Caco-2 (cell line): ENCODE measurements around the gene GPR12. TPM values are rescaled to one million over a fixed set of nuclear protein-coding genes. Genes with fewer than 3 reads are reported as not detected.

ENCODE experiments used
- BruUV-seq: library from RNA; stranded (reverse); fragments of 400-500 nt; replicated peaks from 2 replicates; lab custom pipeline; 2021; lab: Mats Ljungman, UMichigan
- CTCF ChIA-PET: fragments of 300-600 bp; sonication (Branson Sonifier 250); formaldehyde crosslinking; loops from one replicate; lab custom pipeline; 2022; ENCODE audit warnings: antibody characterized with exemption; lab: Charles Lee
- POLR2A ChIA-PET: fragments of 300-600 bp; sonication (Branson Sonifier 250); formaldehyde crosslinking; loops from one replicate; lab custom pipeline; 2022; ENCODE audit warnings: antibody characterized with exemption; lab: Charles Lee
- DNase-seq, 2 experiments: peaks; one replicate each; pipeline versions ENCODE4 v3.0.0 to v3.0.0-alpha.2; 2020 to 2022
- H3K27me3 ChIP-seq: replicated peaks from 2 replicates; pipeline ENCODE4 v1.6.0; 2011; ENCODE audit warnings: low read length; ENCODE audit not compliant: control insufficient read depth, insufficient read depth
- H3K36me3 ChIP-seq: 2 replicates; pipeline ENCODE4 v1.5.1; 2011; ENCODE audit warnings: low read length; ENCODE audit not compliant: control insufficient read depth, insufficient read depth
- H3K4me1 ChIP-seq: fragments of 250-450 bp; sonication (Bioruptor Pico); 2 replicates; pipeline ENCODE4 v1.5.1; 2020; ENCODE audit warnings: mild to moderate bottlenecking
- H3K4me3 ChIP-seq: 2 replicates; pipeline ENCODE4 v1.5.1; 2011; ENCODE audit warnings: low read depth, mild to moderate bottlenecking, control low read depth, low read length
- H3K9me3 ChIP-seq: fragments of 250-450 bp; sonication (Bioruptor Pico); 2 replicates; pipeline ENCODE4 v1.5.1; 2020; ENCODE audit warnings: mild to moderate bottlenecking, moderate library complexity
- H3K27ac Mint-ChIP-seq: one replicate; pipeline ENCODE4 v1.8.0; 2022; ENCODE audit warnings: mixed read lengths; ENCODE audit not compliant: unreplicated experiment
- H3K27me3 Mint-ChIP-seq: one replicate; pipeline ENCODE4 v1.8.0; 2022; ENCODE audit warnings: mixed read lengths; ENCODE audit not compliant: insufficient read depth, unreplicated experiment
- H3K36me3 Mint-ChIP-seq: one replicate; pipeline ENCODE4 v1.8.0; 2022; ENCODE audit warnings: mild to moderate bottlenecking, mixed read lengths; ENCODE audit not compliant: insufficient read depth, unreplicated experiment
- H3K4me1 Mint-ChIP-seq: one replicate; pipeline ENCODE4 v1.8.0; 2022; ENCODE audit warnings: low read depth, mixed read lengths; ENCODE audit not compliant: unreplicated experiment
- H3K4me3 Mint-ChIP-seq: one replicate; pipeline ENCODE4 v1.8.0; 2022; ENCODE audit warnings: mild to moderate bottlenecking, moderate library complexity, mixed read lengths; ENCODE audit not compliant: unreplicated experiment
- H3K9me3 Mint-ChIP-seq: one replicate; pipeline ENCODE4 v1.8.0; 2022; ENCODE audit warnings: mixed read lengths; ENCODE audit not compliant: unreplicated experiment
- intact Hi-C: fragments of 100-400 bp; cut with micrococcal nuclease; formaldehyde crosslinking; loops from one replicate; pipeline ENCODE4 v1.10.0; 2022; ENCODE audit not compliant: unreplicated experiment
- total RNA-seq: library from RNA; stranded (reverse); gene quantifications from 2 replicates; pipeline ENCODE4 v1.2.3, GENCODE V29; 2022
- TF ChIP-seq, protein P1 (sequence below), 2 experiments: fragments of 200-600 bp in 1 of 2; IDR thresholded peaks; 1 replicate in 1 of 2; 2 replicates in 1 of 2; pipeline versions ENCODE4 v1.5.1 to v1.8.0; 2011 to 2022; ENCODE audit warnings: antibody characterized with exemption in 1 of 2, control low read depth in 1 of 2, inconsistent platforms in 1 of 2, low read depth in 1 of 2, low read length in 1 of 2, mild to moderate bottlenecking in 1 of 2, moderate library complexity in 1 of 2; ENCODE audit not compliant: insufficient read depth in 1 of 2, severe bottlenecking in 1 of 2, unreplicated experiment in 1 of 2

GPR12 gene
- total RNA-seq, 1 experiment from 2014 or later = not detected

DNA sequence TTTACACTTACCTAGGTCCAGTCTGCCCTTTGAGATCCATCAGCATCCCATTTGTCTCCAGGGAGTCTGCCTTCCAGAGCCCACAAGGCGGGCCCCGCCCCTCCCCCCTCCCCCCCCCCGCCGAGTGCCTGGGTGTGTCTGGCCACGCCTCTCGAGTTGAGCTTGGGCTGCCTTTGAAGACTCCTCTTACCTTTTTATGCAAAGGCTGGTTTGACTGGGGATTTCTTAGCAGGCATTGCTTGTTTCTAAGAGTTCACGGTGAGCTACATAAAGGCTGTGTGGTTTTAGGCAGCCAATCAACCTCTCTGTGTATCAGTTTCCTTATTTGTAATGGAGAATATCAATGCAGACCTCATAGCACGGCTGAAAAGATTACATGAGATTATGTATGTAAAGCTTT is 11.3 kb downstream of the GPR12 start:
- no peaks in the 10 kb centered on the region for H3K4me1 Mint-ChIP-seq
- POLR2A ChIA-PET = interaction anchor here (0.6 kb wide), 1 partner anchor 14 kb away, joined by 6 read pairs; no protein-coding TSS in a partner anchor

GRCh38 chr13:26747706-26748105 is 12.9 kb downstream of the GPR12 start:
- TF ChIP-seq, protein P1, sequence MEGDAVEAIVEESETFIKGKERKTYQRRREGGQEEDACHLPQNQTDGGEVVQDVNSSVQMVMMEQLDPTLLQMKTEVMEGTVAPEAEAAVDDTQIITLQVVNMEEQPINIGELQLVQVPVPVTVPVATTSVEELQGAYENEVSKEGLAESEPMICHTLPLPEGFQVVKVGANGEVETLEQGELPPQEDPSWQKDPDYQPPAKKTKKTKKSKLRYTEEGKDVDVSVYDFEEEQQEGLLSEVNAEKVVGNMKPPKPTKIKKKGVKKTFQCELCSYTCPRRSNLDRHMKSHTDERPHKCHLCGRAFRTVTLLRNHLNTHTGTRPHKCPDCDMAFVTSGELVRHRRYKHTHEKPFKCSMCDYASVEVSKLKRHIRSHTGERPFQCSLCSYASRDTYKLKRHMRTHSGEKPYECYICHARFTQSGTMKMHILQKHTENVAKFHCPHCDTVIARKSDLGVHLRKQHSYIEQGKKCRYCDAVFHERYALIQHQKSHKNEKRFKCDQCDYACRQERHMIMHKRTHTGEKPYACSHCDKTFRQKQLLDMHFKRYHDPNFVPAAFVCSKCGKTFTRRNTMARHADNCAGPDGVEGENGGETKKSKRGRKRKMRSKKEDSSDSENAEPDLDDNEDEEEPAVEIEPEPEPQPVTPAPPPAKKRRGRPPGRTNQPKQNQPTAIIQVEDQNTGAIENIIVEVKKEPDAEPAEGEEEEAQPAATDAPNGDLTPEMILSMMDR (IDR thresholded peaks at IDR 0.05; ENCODE audit: insufficient read depth in 1 of 2, low read depth in 1 of 2, low read length in 1 of 2, severe bottlenecking in 1 of 2, unreplicated experiment in 1 of 2) = no peak
- DNase-seq = no peak
- no peak overlapping the region for H3K4me3 ChIP-seq
- POLR2A ChIA-PET = no interaction called here
- no peaks in the 10 kb centered on the region; the same call in none of the 2 replicates for H3K27me3 ChIP-seq
- H3K4me1 ChIP-seq = no peaks in the 10 kb centered on the region
- Mint-ChIP-seq H3K4me1 (no peaks in the 10 kb centered on the region), H3K27me3 (peaks cover 20% of the 10 kb centered on the region), H3K4me3 (no peak overlapping the region), H3K36me3 (no peaks in the 10 kb centered on the region), H3K27ac (no peak overlapping the region), H3K9me3 (no peaks in the 10 kb centered on the region)
- no peaks in the 10 kb centered on the region for H3K36me3 ChIP-seq
- CTCF ChIA-PET = no interaction called here
- BruUV-seq = no TSS peak
- no peaks in the 10 kb centered on the region for H3K9me3 ChIP-seq
- intact Hi-C loops = no loop called here

More for the DNA sequence above, 11.3 kb downstream of the GPR12 start:
- no peaks in the 10 kb centered on the region; the same call in 1 of the 2 replicates for H3K27me3 ChIP-seq
- no peaks in the 10 kb centered on the region for H3K36me3 ChIP-seq
- Mint-ChIP-seq H3K27ac (no peak overlapping the region), H3K36me3 (no peaks in the 10 kb centered on the region), H3K9me3 (no peaks in the 10 kb centered on the region), H3K4me3 (no peak overlapping the region), H3K27me3 (peaks cover 20% of the 10 kb centered on the region)
- no peaks in the 10 kb centered on the region for H3K9me3 ChIP-seq
- CTCF ChIA-PET = interaction anchor here (0.6 to 1.4 kb wide), 2 partner anchors 12 to 51 kb away, joined by 3 read pairs; no protein-coding TSS in a partner anchor
- no TSS peak for BruUV-seq
- no peak for DNase-seq
- no peaks in the 10 kb centered on the region for H3K4me1 ChIP-seq
- TF ChIP-seq, protein P1 (IDR thresholded peaks at IDR 0.05; ENCODE audit: insufficient read depth in 1 of 2, low read depth in 1 of 2, low read length in 1 of 2, severe bottlenecking in 1 of 2, unreplicated experiment in 1 of 2) = no peak
- no peak overlapping the region for H3K4me3 ChIP-seq
- intact Hi-C loops = no loop called here

DNA sequence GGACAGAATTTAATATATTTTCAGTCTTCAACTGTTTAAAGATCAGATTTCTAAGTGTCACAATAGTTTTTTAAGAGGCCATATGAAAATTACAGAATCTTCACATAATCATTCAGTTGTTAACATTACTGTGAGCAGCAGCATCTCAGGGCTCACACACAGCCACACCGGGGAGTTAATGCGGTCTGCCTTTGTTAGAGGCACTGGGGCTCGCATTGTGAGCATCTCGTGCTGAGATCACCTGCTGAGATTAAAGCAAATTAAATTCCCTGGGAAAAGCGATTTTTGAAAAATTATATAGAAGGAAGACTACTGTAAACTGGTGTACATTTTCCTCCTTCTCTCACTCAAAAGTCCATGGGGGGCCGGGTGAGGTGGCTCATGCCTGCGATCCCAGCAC is 16.6 kb downstream of the GPR12 start:
- CTCF ChIA-PET = no interaction called here
- Histone ChIP-seq H3K9me3 (peaks cover 3% of the 10 kb centered on the region; the same call in 1 of the 2 replicates), H3K27me3 (no peaks in the 10 kb centered on the region; the same call in 1 of the 2 replicates), H3K4me1 (no peaks in the 10 kb centered on the region), H3K4me3 (no peak overlapping the region), H3K36me3 (no peaks in the 10 kb centered on the region)
- H3K4me3 Mint-ChIP-seq = no peak overlapping the region
- H3K27ac Mint-ChIP-seq = no peak overlapping the region
- peaks cover 17% of the 10 kb centered on the region for H3K27me3 Mint-ChIP-seq
- DNase-seq = no peak
- POLR2A ChIA-PET = no interaction called here
- H3K36me3 Mint-ChIP-seq = no peaks in the 10 kb centered on the region
- no TSS peak for BruUV-seq
- TF ChIP-seq, protein P1 (IDR thresholded peaks at IDR 0.05; ENCODE audit: insufficient read depth in 1 of 2, low read depth in 1 of 2, low read length in 1 of 2, severe bottlenecking in 1 of 2, unreplicated experiment in 1 of 2) = no peak
- H3K9me3 Mint-ChIP-seq = no peaks in the 10 kb centered on the region
- intact Hi-C loops = no loop called here
- H3K4me1 Mint-ChIP-seq = no peaks in the 10 kb centered on the region
